HK-2 (cell line): ENCODE data around the gene PTP4A2.

Experiments
- DNase-seq: peaks from one replicate; pipeline ENCODE4 v3.0.0-alpha.2; 2018; ENCODE audit not compliant: unreplicated experiment

PTP4A2 gene

GRCh38 chr1:31860581-31860980, 77.6 kb downstream of the PTP4A2 start:
- no peak for DNase-seq

GRCh38 chr1:31859719-31860118, 78.4 kb downstream of the PTP4A2 start:
- DNase-seq: no peak

GRCh38 chr1:31859044-31859443, 79.1 kb downstream of the PTP4A2 start:
- DNase-seq: no peak

GRCh38 chr1:31857863-31858262, 80.3 kb downstream of the PTP4A2 start:
- DNase-seq: no peak
